ENCODE data around the gene INHBB.
A peak's percentile ranks its signal among the peaks of the same experiment; 100 is the strongest.

INHBB gene

DNA sequence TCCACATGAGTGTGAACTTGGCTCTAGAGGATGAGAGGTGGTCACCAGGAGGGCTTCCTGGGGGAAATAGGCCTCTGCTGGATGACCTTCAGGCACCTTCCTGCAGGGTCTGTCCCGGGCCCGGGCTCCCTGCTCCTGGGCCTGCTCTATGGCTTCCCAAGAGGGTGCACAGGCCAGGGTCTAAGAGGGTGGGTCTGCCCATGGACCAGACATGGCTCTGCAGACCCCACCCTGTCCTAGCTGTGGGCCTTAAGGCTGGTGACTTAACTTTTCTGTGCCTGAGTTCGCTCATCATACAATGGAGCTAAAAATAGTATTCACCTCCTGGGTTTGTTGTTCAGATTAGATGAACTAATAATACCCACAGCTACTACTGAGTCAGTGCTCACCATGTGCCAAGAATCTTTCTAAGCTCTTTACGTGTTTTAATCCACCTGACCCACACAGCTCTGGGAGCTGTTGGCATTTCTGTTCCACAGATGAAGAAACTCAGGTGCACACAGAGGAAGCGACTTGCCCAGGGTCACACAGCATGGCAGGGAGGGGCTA, 14.4 kb downstream of the INHBB start:
- DNase-seq, result no peak

DNA sequence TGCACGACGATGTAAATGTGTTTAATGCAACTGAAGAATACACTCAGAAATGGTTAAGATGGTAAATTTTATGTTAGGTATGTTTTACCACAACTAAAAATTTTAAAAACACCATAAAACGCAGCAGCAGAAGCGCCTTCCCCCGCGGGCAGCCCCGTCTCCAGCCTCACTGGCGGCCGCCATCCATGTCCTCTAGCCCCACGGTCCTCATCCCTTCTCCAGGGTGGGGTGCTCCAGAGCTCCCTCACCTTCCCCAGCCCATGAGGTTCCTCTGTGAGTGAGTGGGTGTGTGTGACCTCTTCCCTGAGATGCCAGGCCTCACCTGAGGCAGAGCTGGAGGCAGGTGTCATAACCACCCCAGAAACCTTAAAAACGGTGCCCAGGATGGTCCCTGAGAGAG, 17.0 kb downstream of the INHBB start:
- no peak for DNase-seq

DNA sequence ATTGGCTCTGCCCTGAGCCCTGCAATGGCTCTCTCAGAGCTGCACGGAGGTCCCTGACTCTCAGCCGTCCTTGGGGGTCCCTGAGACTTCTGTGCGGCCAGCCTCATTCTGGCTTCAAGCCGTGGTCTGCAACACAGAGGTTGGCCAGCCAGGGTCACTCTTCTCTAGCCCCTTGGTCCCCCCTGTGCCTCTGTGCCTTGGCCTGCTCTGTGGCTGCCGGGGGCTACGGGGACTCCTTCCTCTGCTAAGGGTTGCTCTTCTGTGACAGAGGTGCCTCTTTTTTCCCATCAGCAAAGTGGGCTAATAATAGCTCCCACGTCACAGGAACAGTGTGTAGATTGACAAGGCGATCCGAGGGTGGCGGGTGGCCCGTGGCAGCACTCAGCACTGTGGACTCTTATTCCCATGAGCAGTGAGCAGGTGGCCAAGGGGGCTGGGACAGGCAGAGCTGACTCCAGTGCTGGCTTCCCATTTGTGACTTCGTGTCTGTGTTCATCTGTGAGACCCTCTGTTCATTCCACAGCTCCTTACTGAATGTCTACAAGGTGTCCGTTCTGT, 19.4 kb downstream of the INHBB start:
- no peak for DNase-seq

DNA sequence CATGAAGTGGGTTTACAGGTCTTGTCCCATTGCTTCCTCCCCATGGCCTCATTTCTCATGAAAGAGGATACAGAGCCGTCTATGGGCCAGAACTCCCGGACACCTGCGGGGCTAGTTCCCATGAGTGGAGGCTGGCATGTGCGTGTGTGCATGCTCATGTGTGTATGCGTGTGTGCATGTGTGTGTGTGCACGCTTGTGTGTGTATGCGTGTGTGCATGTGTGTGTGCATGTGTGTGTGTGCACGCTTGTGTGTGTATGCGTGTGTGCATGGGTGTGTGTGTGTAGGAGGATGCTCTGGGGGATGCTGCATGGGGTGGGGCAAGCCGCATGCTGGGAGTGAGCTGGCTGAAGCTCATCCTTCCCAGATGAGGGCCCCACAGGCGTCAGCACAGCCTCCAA, 20.8 kb downstream of the INHBB start:
- DNase-seq, result no peak

DNA sequence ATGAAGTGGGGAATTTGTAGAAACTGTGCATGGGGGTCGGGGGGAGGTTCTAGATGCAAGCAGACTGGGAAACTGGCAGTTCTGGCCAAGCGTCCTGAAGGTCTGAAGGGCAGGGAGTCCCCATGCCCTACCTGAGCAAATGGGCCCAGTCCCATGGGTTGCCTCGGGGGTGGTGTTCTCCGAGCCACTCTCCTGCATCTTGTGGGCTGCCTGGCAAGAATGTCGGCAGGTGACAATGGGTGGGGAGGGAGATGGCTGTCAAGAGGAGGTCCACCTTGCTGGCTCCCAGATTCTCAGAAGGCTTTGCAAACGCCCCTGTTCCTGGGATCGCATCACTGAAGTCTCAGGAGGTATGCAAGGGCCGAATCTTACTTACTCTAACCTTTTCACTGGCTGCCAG, 21.3 kb downstream of the INHBB start:
- no peak for DNase-seq

DNA sequence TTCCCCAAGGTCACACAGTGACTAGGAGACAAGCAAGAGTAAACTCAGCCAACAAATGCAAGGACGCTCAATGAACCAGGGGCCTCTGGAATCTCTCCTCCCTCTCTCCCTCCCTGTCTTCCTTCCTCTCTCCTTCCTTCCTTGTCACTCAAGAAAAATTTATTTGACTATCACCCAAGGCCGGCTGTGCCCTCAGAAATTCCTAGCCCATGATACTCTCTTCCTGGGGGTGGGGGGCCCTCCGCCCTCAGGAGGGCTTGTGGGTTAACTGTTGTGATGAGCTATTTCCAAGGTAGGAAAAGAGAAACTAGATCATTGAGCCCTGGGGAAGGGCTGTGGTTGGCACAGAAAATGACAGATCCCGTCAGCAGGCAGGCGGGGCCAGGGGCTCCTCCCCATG, 21.7 kb downstream of the INHBB start:
- peak; percentile 30 for DNase-seq

DNA sequence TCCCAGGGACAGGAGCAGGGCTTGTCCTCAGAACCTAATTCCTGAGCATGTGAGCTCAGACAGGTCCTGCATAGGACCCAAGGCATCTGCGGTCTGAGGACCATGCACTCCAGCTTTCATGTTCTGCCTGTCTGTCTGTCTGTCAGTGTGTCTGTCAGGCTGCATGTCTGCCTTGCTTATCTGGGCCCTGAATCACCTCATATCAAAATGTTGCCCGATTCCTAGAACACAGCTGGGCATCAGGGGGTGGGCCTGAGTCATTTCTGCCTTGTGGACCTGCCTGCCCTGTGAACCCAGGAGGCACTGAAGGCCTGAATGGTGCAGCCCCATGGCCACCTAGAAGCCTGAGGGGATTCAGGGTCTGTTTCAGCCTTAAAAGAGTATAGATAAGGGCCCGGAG, 22.1 kb downstream of the INHBB start:
- peak; percentile 6 for DNase-seq

DNA sequence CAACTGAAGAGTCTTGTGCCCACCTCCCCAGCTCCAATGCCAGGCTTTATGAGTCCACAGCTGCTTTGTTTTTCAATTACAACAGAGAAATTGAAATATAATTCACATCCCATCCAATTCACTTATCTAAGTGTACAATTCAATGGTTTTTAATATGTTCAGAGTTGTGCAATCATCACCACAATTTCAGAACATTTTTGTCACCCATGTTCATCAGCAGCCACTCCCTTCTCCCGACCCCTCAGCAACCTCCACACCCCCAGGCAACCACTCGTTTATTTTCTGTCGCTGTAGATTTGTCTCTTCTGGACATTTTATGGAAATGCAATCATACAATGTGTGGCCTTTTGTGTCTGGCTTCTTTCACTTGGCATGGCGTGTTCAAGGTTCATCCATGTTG, 23.3 kb downstream of the INHBB start:
- DNase-seq, result no peak

DNA sequence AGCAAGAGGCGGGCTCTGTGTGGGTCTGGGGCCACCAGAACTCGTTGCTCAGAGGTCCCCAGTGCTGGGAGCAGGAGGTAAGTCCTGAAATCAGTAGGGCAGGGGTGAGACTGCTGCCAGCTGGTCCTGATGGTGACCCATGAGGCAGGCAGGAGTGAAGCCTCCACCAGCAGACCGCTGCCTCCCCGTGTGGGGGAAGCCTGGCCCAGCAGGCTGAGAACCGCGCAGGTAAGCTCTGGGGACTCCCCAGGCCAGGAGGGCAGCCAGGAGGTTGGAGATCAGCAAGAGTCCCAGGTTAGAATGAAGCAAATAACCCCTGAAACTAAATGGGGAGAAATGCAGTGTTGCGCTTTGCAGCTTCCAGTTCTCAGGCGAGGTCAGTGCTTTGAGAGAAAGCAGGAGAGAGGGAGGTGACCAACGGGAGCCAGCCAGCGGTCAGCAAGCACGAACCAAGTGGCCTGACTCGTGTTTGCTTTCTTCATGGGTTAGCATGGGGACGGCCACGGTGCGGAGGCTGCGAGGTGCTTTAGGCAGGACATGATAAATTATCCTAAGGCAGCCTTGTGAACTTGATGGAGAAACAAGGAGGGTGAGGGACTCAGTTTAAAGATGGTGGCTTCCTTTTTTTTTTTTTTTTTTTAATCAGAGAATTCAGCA, 26.2 kb downstream of the INHBB start:
- DNase-seq, result no peak

DNA sequence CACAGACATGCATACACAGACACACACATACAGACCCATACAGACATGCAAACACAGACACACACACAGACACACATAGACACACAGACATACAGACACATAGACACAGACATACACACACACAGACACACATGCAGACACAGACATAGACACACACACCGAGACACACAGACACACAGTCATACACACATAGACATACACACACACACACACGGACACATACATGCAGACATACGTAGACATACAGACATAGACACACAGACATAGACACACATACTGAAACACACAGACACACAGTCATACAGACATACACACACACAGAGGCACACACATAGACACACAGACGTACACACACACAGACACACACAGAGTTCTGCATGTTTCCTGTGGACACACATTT, 26.9 kb downstream of the INHBB start:
- no peak for DNase-seq

DNA sequence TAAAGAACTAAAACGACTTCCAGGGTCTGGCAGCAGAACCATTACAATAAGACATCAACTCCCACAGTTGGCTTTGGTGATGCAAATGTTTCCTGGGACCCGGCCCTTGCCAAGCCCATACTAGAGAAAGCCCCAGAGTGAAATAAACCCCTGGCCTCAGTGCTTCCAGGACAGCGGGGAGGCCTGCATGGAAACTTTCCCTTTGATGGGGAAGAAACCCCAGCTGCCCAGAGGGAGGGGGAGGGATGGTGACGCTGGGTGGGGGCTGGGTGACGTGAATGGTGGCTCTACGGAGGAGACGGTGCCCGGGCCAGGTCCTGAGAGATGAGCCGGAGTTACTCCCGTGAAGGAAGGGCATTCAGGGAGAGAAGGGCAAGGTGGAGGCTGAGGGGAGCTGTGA, 27.5 kb downstream of the INHBB start:
- DNase-seq, result no peak

DNA sequence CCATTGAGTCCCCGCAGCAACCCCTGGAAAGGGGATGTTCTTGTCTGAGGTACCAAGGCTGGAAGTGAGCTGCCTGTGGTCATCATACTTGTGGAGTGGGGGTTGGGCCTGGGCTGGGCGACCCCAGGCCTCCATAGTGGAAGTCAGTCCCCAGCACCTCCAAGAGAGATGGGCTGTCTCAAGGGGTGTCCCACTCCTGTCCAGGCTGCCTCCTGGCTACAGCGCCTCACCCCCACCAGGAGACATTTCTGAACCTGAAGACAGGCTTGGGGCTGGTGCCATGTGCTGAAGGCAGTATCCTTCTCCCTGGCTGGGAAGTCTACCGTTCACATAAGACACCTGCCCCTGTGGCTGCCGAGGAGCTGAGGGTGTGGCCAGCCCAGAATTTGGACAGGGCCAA, 28.9 kb downstream of the INHBB start:
- no peak for DNase-seq

DNA sequence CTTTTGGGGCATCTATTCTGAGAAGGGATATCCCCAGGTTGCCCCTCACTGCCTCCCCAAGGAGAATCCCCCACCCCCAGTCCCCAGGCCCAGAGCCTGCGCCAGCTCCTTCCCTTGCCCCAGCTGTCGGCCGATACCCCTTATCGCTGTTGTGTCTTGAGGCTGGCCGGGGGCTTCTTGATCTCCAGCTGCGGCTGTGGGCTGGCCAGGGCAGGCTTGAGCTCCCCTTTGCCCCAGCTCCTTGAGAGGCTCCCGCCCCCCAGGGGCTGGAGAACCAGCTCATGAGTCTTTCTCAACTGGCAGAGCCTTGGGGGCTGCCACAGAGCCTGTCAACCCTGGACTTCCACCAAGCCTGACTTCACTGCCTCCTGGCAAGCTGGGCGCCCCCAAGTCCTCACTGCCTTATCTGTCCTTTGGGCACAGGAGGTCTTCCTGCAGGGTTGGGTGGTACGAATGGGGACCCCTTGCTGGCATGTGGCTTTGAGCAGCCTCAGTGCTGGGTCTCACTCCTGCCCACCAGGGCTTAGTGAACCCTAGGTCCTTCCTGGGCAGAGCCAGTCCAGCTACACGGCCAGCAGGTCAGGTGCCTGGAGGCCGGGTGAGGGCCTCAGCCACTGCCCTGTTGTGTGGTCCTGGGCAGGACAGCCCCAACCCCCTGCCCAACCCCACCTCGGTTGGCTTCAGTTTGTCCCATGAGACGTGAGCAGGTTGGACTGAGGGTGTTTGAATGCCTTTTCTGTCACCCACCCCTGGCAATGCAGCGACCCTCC, 29.5 kb downstream of the INHBB start:
- DNase-seq, result no peak

DNA sequence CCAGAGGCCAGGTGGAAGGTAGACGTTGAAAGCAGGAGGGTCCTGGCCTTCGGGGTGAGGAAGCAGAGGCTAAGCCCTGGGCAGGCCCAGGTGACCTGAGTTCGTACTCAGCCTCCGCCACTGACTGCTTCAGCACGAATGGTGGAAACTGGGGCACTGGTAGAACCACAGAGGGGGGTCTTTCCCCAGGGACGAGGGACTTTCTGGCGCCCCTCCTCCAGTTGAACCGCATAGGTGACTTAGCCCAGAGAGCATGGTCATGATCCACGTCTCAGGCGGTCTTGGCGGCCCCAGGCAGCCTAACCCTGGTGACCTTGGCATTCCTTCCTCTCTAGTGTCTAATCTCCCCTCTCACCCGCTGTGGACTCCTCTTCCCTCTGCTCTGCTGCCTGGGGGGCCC, 30.2 kb downstream of the INHBB start:
- DNase-seq, result no peak

DNA sequence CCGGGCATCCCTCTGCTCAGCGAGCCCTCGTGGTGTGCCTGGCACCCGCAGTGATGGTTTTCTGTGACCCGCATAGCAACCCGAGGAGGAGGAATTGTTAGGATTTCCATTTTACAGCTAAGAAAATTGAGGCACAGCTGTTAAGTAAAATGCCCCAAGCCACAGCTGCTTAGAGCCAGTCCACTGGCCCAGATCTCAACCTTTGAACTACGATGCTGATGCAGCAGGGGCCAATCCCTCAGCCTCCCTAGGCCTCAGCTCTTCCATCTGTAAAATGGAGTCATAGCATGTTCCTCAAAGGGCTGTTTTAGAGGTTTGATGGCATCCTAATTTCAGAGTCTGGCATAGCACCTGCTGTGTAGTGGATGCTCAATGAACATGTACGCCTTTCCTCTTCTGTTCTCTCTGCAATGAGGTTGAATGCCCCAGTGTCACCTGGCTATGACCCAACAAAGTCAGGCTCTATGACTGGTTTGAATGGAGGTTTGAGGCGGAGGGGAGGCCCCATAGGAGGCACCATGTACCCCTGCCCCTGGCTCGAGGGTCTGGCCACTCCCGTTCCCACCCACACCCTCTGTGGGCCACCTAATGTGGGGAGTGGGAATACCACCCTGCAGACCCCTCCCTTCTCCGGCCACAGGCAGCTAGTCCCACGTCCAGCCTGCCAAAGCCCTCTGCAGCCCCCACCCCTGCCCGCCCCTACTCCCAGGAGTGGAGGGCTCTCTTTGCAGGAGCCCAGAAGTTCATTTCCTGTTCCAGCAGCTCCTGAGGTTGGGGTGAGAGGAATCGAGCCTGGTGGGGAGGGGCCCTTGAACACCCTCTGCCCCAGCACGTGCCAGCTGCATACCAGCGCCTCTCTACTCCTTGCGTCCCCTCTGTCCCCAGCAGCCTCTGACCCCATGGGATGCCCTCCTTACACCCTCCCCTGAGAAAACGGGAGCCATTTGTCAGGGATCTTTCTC, 31.0 kb downstream of the INHBB start:
- DNase-seq, result no peak

DNA sequence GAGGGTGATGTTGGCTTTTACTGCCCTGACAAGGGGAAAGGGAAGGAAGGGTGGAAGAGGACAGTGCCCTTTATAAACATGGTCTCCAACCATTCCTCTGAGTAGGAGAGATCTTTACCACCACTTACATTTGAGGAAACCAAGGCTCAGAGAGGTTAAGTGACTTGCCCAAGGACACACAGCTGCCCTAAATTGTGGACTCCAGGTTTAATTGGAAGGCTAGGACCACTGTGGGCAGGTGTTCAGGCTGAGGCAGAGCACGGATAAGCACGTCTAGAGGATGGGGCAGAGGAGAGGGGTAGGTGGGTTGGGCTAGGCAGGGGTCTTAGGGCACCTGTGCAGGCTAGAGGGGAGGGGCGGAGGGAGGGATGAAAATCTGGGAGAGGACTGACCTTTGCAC, 32.7 kb downstream of the INHBB start:
- DNase-seq, result no peak

DNA sequence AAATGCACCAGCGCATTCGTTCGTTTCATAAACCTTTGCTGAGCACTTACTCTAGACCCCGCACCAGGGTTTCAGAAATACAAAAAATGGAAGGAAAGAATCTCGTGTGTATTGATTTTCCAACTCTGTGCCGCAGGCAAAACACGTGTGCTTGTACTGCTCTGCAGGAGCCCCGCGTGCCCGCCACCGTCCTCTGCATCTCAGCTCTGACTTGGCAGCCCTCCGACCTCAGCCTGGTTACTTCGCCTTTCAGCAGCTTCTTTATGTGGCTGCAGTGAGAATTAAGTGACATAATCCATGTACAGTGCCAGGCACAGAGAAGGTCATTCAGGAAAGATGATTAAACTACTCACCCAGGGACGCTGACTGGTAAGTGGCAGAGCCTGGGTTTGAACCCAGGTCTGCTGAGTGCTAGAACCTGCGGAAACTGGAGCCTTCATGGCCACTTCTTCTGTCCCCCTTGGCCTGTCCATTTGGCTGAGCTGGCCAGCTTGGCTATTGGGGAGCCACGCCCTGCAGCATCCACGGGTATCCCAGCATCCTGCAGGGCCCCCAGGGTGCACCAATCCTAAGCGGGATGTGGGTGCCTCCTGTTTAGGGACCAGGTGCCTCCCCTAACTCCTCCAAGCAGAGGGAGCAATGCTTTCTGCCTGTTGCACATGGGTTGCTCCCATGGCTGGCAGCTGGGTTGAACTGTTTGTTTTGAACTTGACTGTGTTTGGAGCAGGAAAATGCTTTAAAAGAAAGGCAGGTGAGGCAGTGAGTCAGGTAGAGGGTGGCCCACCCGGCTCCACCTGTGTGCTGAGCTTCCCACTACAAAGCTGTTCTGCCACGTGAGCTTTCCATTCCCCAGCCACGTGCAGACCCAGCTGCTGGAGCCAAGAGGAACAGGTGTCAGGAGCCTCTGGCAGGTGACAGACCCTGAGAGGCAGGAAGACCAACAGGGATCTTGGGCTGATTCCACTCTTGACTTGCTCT, 34.3 kb downstream of the INHBB start:
- no peak for DNase-seq

DNA sequence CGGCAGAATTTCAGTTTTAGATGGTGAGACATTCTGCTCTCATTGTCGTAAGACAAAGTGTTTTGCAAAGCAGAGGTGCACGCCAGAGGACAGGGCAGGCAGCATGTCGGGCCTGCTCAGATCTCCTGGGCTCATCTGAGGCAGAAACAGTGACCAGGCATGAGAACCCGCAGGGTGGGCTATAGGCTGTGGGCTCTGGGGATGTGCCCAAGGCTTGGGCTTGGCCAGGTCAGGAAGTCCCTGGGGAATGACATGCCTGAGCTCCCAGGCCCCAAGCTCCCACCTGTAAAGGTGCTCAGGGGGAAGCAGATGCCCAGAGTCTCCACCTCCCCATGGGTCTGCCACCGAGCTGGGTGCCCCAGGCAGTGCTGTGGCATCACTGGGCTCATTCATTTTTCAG, 35.3 kb downstream of the INHBB start:
- DNase-seq, result no peak

DNA sequence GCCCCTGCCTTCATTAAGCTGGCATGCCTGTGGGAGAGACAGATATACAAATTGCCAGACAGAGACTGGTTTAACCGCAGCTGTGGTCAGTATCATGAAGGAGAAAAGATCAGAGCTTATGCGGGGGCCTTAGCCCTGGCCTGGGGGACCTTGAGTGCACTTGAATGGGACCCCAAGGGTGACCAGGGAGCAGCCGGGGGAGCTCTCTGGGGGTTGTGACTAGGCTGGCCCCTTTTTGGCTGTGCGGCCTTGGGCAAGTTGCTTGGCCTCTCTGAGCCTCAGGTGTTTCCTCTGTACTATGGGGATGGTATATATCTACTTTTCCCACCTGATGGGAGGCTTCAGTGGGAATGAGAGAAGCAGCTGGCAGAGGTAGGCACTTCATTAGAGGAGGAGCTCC, 35.7 kb downstream of the INHBB start:
- no peak for DNase-seq

DNA sequence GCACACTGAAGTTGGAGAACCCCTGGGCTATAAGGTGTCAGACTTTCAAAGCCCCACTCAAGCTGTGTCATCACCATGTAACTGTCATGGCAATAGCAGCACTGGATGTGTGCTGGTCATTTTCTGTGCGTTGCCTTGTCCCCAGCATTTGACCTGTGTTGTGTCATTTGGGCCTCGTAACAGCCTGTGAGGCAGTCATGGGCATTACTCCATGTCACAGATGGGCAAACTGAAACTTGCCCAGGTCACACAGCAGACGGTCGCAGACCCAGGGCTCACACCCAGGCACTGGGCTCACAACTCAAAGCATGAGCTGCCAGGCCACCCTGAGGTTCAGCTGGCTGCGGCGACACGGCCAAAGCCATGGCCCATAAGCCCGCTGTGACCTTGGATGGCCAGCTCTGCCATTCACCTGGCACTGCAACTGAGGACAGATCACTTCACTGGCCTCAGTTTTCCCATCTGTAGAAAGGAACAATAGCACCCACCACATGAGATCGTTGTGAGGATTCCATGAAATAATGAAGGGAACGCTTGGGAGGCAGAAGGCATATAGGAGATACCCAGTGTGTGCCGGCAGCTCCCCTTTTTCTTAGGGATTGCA, 36.7 kb downstream of the INHBB start:
- no peak for DNase-seq

DNA sequence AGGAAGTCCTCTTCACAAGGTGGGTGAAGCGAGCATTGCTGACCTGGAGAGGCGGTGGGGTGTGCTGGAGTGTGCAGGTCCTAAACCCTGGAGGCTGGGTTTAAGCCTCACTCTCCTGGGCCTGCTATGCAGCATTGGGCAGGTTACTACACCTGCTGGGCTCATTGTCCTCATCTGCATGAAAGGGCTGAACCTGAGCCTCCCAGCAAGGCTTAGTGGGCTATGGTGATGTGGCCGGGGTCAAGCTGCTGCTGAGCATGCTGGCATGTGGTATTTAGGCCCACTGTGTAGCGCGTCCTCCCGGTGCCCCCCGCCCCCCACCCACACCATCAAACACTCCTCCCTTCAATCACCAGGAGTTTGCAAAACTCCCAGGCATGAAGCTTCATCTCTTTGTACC, 37.3 kb downstream of the INHBB start:
- DNase-seq, result no peak

All from GDM1 (cell line).